K562 (cell line): ENCODE results near the gene FIBIN. TPM values are rescaled to one million over a fixed set of nuclear protein-coding genes. Genes with fewer than 3 reads are reported as not detected.

Source experiments
- ATAC-seq: fragments of 200-7000 bp; cut with Tn5 transposase; 3 replicates; pipeline ENCODE4 v1.9.1; 2020; ENCODE audit warnings: moderate library complexity
- BruUV-seq: library from RNA; stranded (reverse); fragments of 400-500 nt; replicated peaks from 2 replicates; lab custom pipeline; 2021; lab: Mats Ljungman, UMichigan
- CTCF ChIA-PET: fragments of 300-600 bp; formaldehyde crosslinking; extraction: SDS; loops from one replicate; lab custom pipeline; 2021; ENCODE audit warnings: low intra/inter-chr PET ratio; lab: Yijun Ruan, JAX
- POLR2A ChIA-PET: fragments of 300-600, 350-650 bp; sonication (Branson Sonifier 250); formaldehyde crosslinking; extraction: SDS; loops from one replicate; lab custom pipeline; 2021; ENCODE audit warnings: antibody characterized with exemption, inconsistent platforms; lab: Yijun Ruan, JAX
- DNase-seq, 4 experiments: peaks; one replicate each; pipeline versions ENCODE4 v3.0.0 to v3.0.0-alpha.2; 2011 to 2018; ENCODE audit warnings: low spot score in 3 of 4, mixed read lengths in 3 of 4; ENCODE audit errors: extremely low read depth in 1 of 4
- FAIRE-seq: peaks from 2 replicates; lab custom pipeline; 2011; peaks lifted over from hg19 to GRCh38; lab: Jason Lieb, UNC
- H2AFZ ChIP-seq: 2 replicates; pipeline ENCODE4 v1.6.0; 2011; ENCODE audit warnings: low read depth, low read length, control low read depth, inconsistent platforms
- H3K27ac ChIP-seq: fragments of 200-600 bp; 3 replicates; pipeline ENCODE4 v1.8.0; 2011; ENCODE audit warnings: low read depth, mild to moderate bottlenecking, control low read depth, inconsistent platforms, low read length, moderate library complexity, mixed read lengths; ENCODE audit errors: extremely low read depth
- H3K27me3 ChIP-seq, 2 experiments: fragments of 300-600 bp in 1 of 2; 2 replicates in 1 of 2; 3 replicates in 1 of 2; pipeline versions ENCODE4 v1.6.0 to v1.8.0; 2011; ENCODE audit warnings: inconsistent platforms in 2 of 2, low read length in 2 of 2, mild to moderate bottlenecking in 1 of 2, mixed read lengths in 1 of 2, moderate library complexity in 1 of 2; ENCODE audit not compliant: control insufficient read depth in 2 of 2, insufficient read depth in 2 of 2
- H3K36me3 ChIP-seq: fragments of 300-600 bp; 3 replicates; pipeline ENCODE4 v1.8.0; 2011; ENCODE audit warnings: mild to moderate bottlenecking, low read length, inconsistent platforms; ENCODE audit not compliant: control insufficient read depth, insufficient read depth
- H3K4me1 ChIP-seq, 2 experiments: fragments of 200-600 bp in 1 of 2; replicated peaks in 1 of 2; 2 replicates in 1 of 2; 3 replicates in 1 of 2; pipeline versions ENCODE4 v1.5.1 to v1.8.0; 2011; ENCODE audit warnings: inconsistent platforms in 2 of 2, low read length in 2 of 2, mild to moderate bottlenecking in 1 of 2, mixed read lengths in 1 of 2, moderate library complexity in 1 of 2; ENCODE audit not compliant: control insufficient read depth in 2 of 2, insufficient read depth in 2 of 2
- H3K4me2 ChIP-seq: 2 replicates; pipeline ENCODE4 v1.6.1; 2011; ENCODE audit warnings: low read length, control low read depth, inconsistent platforms, mixed read lengths; ENCODE audit not compliant: insufficient read depth
- H3K4me3 ChIP-seq: fragments of 200-600 bp; sonication (generic), shearing (Covaris generic); 2 replicates; pipeline ENCODE4 v1.5.1; 2016; ENCODE audit warnings: control low read depth, inconsistent platforms
- H3K79me2 ChIP-seq: fragments of 200-600 bp; 3 replicates; pipeline ENCODE4 v1.8.0; 2011; ENCODE audit warnings: low read length, inconsistent platforms; ENCODE audit not compliant: control insufficient read depth, insufficient read depth
- H3K9ac ChIP-seq, 2 experiments: 2 replicates each; pipeline versions ENCODE4 v1.6.0 to v1.6.1; 2011; ENCODE audit warnings: low read depth in 2 of 2, low read length in 2 of 2, control low read depth in 1 of 2, inconsistent platforms in 1 of 2, mild to moderate bottlenecking in 1 of 2, mixed read lengths in 1 of 2; ENCODE audit not compliant: insufficient read depth in 1 of 2
- H3K9me1 ChIP-seq: one replicate; pipeline ENCODE4 v1.6.0; 2011; ENCODE audit warnings: inconsistent platforms, mild to moderate bottlenecking, low read length, moderate library complexity; ENCODE audit not compliant: control insufficient read depth, insufficient read depth
- H3K9me3 ChIP-seq: replicated peaks from 2 replicates; pipeline ENCODE4 v1.5.1; 2011; ENCODE audit warnings: low read depth, low read length, inconsistent platforms; ENCODE audit not compliant: control insufficient read depth, insufficient read depth
- H4K20me1 ChIP-seq: replicated peaks from 2 replicates; pipeline ENCODE4 v1.6.1; 2011; ENCODE audit warnings: low read length, inconsistent platforms, mixed read lengths; ENCODE audit not compliant: control insufficient read depth, insufficient read depth
- ATF1 ChIP-seq, 2 experiments: fragments of 450-650 bp in 1 of 2; IDR thresholded peaks; 2 replicates each; pipeline ENCODE4 v1.6.1; 2016; ENCODE audit warnings: missing compliant biosample characterization in 1 of 2, missing genetic modification characterization in 1 of 2
- CHD1 ChIP-seq: fragments of 200-600 bp; sonication (generic); IDR thresholded peaks from one replicate; pipeline ENCODE4 v1.6.1; 2012; ENCODE audit warnings: mild to moderate bottlenecking, moderate library complexity, low read length, inconsistent platforms
- CREB1 ChIP-seq, 2 experiments: sonication (generic) in 1 of 2; formaldehyde crosslinking in 1 of 2; IDR thresholded peaks; 2 replicates each; pipeline versions ENCODE4 v1.6.1 to v1.8.0; 2012 to 2022; ENCODE audit warnings: inconsistent platforms in 1 of 2, mild to moderate bottlenecking in 1 of 2, missing genetic modification reagents in 1 of 2, moderate library complexity in 1 of 2
- GATAD2A ChIP-seq: fragments of 450-650 bp; IDR thresholded peaks from 2 replicates; pipeline ENCODE4 v1.6.1; 2017
- LARP7 ChIP-seq: fragments of 450-650 bp; IDR thresholded peaks from 2 replicates; pipeline ENCODE4 v1.6.1; 2016
- TARDBP ChIP-seq: fragments of 450-650 bp; IDR thresholded peaks from 2 replicates; pipeline ENCODE4 v1.6.1; 2016
- TFAM ChIP-seq: fragments of 250-450 bp; sonication (Bioruptor Pico); conservative IDR thresholded peaks from 2 replicates; pipeline ENCODE4 v1.5.0; 2021; ENCODE audit warnings: mild to moderate bottlenecking, moderate library complexity
- ZKSCAN3 ChIP-seq: fragments of 250-450 bp; sonication (Bioruptor Pico); IDR thresholded peaks from 2 replicates; pipeline ENCODE4 v1.4.0; 2020
- ZNF445 ChIP-seq: fragments of 250-450 bp; sonication (Bioruptor Pico); IDR thresholded peaks from 2 replicates; pipeline ENCODE4 v1.4.0; 2020; ENCODE audit warnings: low read depth, mild to moderate bottlenecking, moderate library complexity
- ZNF764 ChIP-seq: fragments of 250-450 bp; sonication (Bioruptor Pico); IDR thresholded peaks from 2 replicates; pipeline ENCODE4 v1.4.0; 2020; ENCODE audit warnings: low read depth, mild to moderate bottlenecking, moderate library complexity
- ZZZ3 ChIP-seq: fragments of 450-650 bp; IDR thresholded peaks from 2 replicates; pipeline ENCODE4 v1.6.1; 2016; ENCODE audit warnings: antibody characterized with exemption, mild to moderate bottlenecking, moderate library complexity
- WGBS: fragments of 100-300 bp; shearing (Covaris generic); methylation state at CpG from one replicate; pipeline ENCODE4 v1.1.6; 2016; ENCODE audit warnings: low coverage, mixed read lengths; ENCODE audit not compliant: insufficient coverage; ENCODE audit errors: missing lambda C conversion rate; 5-methylcytosine and 5-hydroxymethylcytosine counted together
- in situ Hi-C: fragments of 300-500 bp; cut with MboI; formaldehyde crosslinking; loops from 4 replicates; pipeline ENCODE4 v1.15.0; 2018; ENCODE audit warnings: inconsistent platforms, mixed read lengths
- intact Hi-C: fragments of 100-400 bp; cut with micrococcal nuclease; formaldehyde crosslinking; loops from 2 replicates; pipeline ENCODE4 v1.14.2; 2022
- polyA plus RNA-seq, 8 experiments: library from polyadenylated mRNA; depleted of rRNA in 4 of 8; stranded (reverse) in 5 of 8; unstranded in 3 of 8; fragments of >200 nt; fragmentation: Nextera tagmentation in 2 of 8; fragmentation: Illumina TruSeq in 1 of 8; extraction: Ambion mirVana in 2 of 8; extraction: Trizol in 1 of 8; gene quantifications; 2 replicates each; pipeline versions ENCODE4 v1.2.1 to v1.2.3, GENCODE V29; 2011 to 2014; ENCODE audit warnings: inconsistent platforms in 1 of 8, missing spikeins in 1 of 8
- total RNA-seq, 7 experiments: library from RNA; depleted of rRNA in 6 of 7; stranded (reverse); fragments of >200 nt in 6 of 7; fragmentation: Illumina TruSeq in 2 of 7; extraction: Trizol in 2 of 7; gene quantifications; 2 replicates each; pipeline versions ENCODE4 v1.2.1 to v1.2.3, GENCODE V29; 2011 to 2021; ENCODE audit warnings: low replicate concordance in 1 of 7
- TF ChIP-seq, protein P1 (sequence below): fragments of 150-350 bp; conservative IDR thresholded peaks from 2 replicates; pipeline ENCODE4 v1.6.1; 2014; ENCODE audit warnings: low read length

The FIBIN gene
- total and polyA plus RNA-seq, 9 of the 15 experiments (the other 6 are each of a cell fraction or from before 2014, with no cell fraction given): not detected

GRCh38 chr11:27040302-27041115 is 46.6 kb downstream of the FIBIN start, which contains the start of gene BBOX1:
TSS of gene BBOX1 (plus strand) at chr11:27040815. CDS start at chr11:27055431, 14,616 bp downstream.
- Histone ChIP-seq H3K36me3 (no peaks in the 10 kb centered on the region), H3K4me3 (no peak within 1 kb of the TSS), H3K4me2 (no peak within 1 kb of the TSS), H3K9me1 (no peaks in the 10 kb centered on the region), H3K27me3 (no peaks in the 10 kb centered on the region), H3K79me2 (no peaks in the 10 kb centered on the region), H4K20me1 (no peaks in the 10 kb centered on the region), H3K27ac (no peak within 1 kb of the TSS), H3K9me3 (no peaks in the 10 kb centered on the region), H3K9ac (no peak within 1 kb of the TSS), H3K4me1 (no peaks in the 10 kb centered on the region), H2AFZ (no peak within 1 kb of the TSS)
- POLR2A ChIA-PET: no interaction called here
- FAIRE-seq: no peak
- DNase-seq: no peak
- TF ChIP-seq TFAM (CRISPR knock-in tag): no peak
- TF ChIP-seq LARP7: no peak
- no peak for TF ChIP-seq CHD1
- WGBS: 4% methylated on average over 2 of the region's 4 CpGs
- CTCF ChIA-PET: no interaction called here
- BruUV-seq: no TSS peak
- in situ Hi-C loops: no loop called here
- intact Hi-C loops: no loop called here
- no peak for ATAC-seq

GRCh38 chr11:27041141-27041899 is 47.4 kb downstream of the FIBIN start:
- CTCF ChIA-PET: no interaction called here
- FAIRE-seq: no peak
- WGBS: 5% methylated on average over 2 of the region's 2 CpGs
- Histone ChIP-seq H3K4me2 (no peak overlapping the region), H3K27me3 (no peaks in the 10 kb centered on the region), H3K9me3 (no peaks in the 10 kb centered on the region), H3K4me3 (no peak overlapping the region), H3K9ac (no peak overlapping the region), H2AFZ (no peak overlapping the region), H3K27ac (no peak overlapping the region), H3K79me2 (no peaks in the 10 kb centered on the region), H3K9me1 (no peaks in the 10 kb centered on the region), H3K36me3 (no peaks in the 10 kb centered on the region), H3K4me1 (no peaks in the 10 kb centered on the region), H4K20me1 (no peaks in the 10 kb centered on the region)
- ATAC-seq: no peak
- in situ Hi-C loops: no loop called here
- TF ChIP-seq ZNF764 (no peak), CREB1 (IDR thresholded peaks at IDR 0.05) (no peak), CREB1 (CRISPR knock-in tag; IDR thresholded peaks at IDR 0.05) (no peak), ATF1 (CRISPR knock-in tag; IDR thresholded peaks at IDR 0.05) (no peak), ATF1 (tag; IDR thresholded peaks at IDR 0.05) (no peak), GATAD2A (no peak), ZZZ3 (no peak), ZKSCAN3 (CRISPR knock-in tag) (no peak), TARDBP (no peak), ZNF445 (no peak)
- TF ChIP-seq, protein P1, sequence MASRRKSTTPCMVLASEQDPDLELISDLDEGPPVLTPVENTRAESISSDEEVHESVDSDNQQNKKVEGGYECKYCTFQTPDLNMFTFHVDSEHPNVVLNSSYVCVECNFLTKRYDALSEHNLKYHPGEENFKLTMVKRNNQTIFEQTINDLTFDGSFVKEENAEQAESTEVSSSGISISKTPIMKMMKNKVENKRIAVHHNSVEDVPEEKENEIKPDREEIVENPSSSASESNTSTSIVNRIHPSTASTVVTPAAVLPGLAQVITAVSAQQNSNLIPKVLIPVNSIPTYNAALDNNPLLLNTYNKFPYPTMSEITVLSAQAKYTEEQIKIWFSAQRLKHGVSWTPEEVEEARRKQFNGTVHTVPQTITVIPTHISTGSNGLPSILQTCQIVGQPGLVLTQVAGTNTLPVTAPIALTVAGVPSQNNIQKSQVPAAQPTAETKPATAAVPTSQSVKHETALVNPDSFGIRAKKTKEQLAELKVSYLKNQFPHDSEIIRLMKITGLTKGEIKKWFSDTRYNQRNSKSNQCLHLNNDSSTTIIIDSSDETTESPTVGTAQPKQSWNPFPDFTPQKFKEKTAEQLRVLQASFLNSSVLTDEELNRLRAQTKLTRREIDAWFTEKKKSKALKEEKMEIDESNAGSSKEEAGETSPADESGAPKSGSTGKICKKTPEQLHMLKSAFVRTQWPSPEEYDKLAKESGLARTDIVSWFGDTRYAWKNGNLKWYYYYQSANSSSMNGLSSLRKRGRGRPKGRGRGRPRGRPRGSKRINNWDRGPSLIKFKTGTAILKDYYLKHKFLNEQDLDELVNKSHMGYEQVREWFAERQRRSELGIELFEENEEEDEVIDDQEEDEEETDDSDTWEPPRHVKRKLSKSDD: no peak
- DNase-seq: no peak
- intact Hi-C loops: no loop called here
- POLR2A ChIA-PET: no interaction called here
- no TSS peak for BruUV-seq
